Measurements from ENCODE around the gene LRRC8B. TPM values are rescaled to one million over a fixed set of nuclear protein-coding genes. Genes with fewer than 3 reads are reported as not detected.

Gene LRRC8B
- total RNA-seq, 1 experiment from 2014 or later = 15.0 TPM

DNA sequence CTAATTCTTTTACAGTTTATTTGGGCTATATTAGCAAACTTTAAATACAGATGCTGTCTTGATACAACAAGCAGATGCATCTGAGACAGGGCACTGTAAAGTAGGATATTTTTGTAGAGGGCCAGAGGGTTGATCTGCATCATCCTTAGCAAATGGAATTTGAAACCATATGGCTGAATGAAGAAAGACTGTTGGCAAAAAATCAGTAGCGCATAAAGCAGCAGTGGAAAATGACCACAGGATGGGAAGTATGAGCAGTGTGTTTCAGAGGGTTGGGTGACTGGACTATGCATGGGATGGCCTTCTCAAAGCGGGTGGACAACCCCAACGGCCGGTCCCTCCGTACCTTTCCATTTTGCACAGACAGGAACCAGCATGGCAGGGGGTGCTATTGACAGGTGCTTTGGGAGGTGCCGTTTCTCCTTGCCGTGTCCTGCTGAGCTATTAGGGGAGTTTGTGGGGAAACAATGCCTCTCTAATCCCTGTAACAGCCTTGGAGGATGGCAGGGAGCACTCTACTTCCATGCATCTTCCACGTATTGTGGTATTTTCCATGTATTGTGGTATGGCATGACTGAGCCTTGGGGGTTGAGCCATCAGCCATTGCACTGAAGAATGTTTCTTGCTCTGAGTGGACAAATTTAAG is 5.9 kb downstream of the LRRC8B start:
- TF ChIP-seq EZH2 (IDR thresholded peaks at IDR 0.05; ENCODE audit: low read depth) = no peak
- TF ChIP-seq, protein P1, sequence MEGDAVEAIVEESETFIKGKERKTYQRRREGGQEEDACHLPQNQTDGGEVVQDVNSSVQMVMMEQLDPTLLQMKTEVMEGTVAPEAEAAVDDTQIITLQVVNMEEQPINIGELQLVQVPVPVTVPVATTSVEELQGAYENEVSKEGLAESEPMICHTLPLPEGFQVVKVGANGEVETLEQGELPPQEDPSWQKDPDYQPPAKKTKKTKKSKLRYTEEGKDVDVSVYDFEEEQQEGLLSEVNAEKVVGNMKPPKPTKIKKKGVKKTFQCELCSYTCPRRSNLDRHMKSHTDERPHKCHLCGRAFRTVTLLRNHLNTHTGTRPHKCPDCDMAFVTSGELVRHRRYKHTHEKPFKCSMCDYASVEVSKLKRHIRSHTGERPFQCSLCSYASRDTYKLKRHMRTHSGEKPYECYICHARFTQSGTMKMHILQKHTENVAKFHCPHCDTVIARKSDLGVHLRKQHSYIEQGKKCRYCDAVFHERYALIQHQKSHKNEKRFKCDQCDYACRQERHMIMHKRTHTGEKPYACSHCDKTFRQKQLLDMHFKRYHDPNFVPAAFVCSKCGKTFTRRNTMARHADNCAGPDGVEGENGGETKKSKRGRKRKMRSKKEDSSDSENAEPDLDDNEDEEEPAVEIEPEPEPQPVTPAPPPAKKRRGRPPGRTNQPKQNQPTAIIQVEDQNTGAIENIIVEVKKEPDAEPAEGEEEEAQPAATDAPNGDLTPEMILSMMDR (conservative IDR thresholded peaks at IDR 0.05) = no peak

DNA sequence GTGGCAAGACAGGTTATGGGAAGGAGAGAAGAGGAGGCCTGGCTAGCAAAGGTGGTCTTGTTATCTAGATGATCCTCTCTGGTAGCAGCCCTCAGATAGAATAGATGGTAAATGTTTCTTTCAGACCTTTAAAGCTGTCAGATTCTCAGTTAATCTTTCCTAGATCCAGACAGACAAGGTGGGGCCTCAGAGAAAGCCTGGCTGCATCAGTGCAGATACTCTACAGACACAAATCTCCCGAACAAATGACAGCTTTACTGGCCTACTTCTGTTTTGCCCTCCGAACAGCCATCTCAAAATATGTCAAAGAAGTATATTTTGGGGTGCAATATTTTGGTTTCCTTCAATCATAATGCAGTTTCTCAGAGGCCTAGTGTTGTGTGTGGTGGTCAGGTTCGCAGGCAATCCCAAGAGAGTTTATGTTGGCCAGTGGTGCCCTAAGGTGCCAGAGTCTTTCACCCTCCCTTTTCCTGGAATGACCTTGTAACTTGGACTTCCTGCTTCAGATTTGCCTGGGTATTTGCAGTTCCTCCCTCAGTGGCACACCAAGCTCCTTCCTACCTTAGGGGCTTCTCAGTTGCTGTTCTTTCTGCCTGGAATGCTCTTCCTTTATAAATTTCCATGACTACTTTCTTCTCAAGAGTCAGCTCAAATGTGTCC is 7.0 kb downstream of the LRRC8B start:
- no peak for TF ChIP-seq EZH2 (IDR thresholded peaks at IDR 0.05; ENCODE audit: low read depth)
- TF ChIP-seq, protein P1 (conservative IDR thresholded peaks at IDR 0.05) = no peak
- intact Hi-C loops (cut with micrococcal nuclease; ENCODE audit: unreplicated experiment) = no loop called here
- ChIA-PET POLR2A (ENCODE audit: unreplicated experiment) (no interaction called here), CTCF (no interaction called here)
- H3K4me3 ChIP-seq = no peak overlapping the region
- no peak overlapping the region for H3K27ac ChIP-seq
- H2AFZ ChIP-seq = no peak overlapping the region
- no peak overlapping the region for H3K4me2 ChIP-seq
- peaks cover 85% of the 10 kb centered on the region for H3K79me2 ChIP-seq (ENCODE audit: low read depth)
- H3F3A ChIP-seq (ENCODE audit: insufficient read depth, low read depth) = no peaks in the 10 kb centered on the region
- 0 out of 2 replicates have a peak, but pooled peaks cover 13% of the 10 kb centered on the region for H3K36me3 ChIP-seq (ENCODE audit: low read depth)
- H3K9me2 ChIP-seq (ENCODE audit: insufficient read depth) = no peaks in the 10 kb centered on the region
- no peaks in the 10 kb centered on the region for H4K20me1 ChIP-seq (ENCODE audit: insufficient read depth)
- no peaks in the 10 kb centered on the region for H3K27me3 ChIP-seq (ENCODE audit: insufficient read depth, low read depth)
- no TSS peak for BruUV-seq (replicated peaks)
- H3K4me1 ChIP-seq (replicated peaks; ENCODE audit: insufficient read depth) = peaks cover 12% of the 10 kb centered on the region
- H3K9me3 ChIP-seq (ENCODE audit: insufficient read depth, low read depth) = no peaks in the 10 kb centered on the region
- no peak for DNase-seq

More for the DNA sequence above, 5.9 kb downstream of the LRRC8B start:
- intact Hi-C loops (cut with micrococcal nuclease; ENCODE audit: unreplicated experiment) = no loop called here
- no peak overlapping the region for H3K27ac ChIP-seq
- DNase-seq = no peak
- H3K4me3 ChIP-seq = no peak overlapping the region
- H3K36me3 ChIP-seq (ENCODE audit: low read depth) = 0 out of 2 replicates have a peak, but pooled peaks cover 13% of the 10 kb centered on the region
- no TSS peak for BruUV-seq (replicated peaks)
- peaks cover 22% of the 10 kb centered on the region for H3K4me1 ChIP-seq (replicated peaks; ENCODE audit: insufficient read depth)
- no peaks in the 10 kb centered on the region for H3K9me2 ChIP-seq (ENCODE audit: insufficient read depth)
- H3K4me2 ChIP-seq = no peak overlapping the region
- H3K9me3 ChIP-seq (ENCODE audit: insufficient read depth, low read depth) = no peaks in the 10 kb centered on the region
- ChIA-PET POLR2A (ENCODE audit: unreplicated experiment) (interaction anchor here (0.7 kb wide), 1 partner anchor 89 kb away, joined by 3 read pairs; no protein-coding TSS in a partner anchor), CTCF (no interaction called here)
- H3K27me3 ChIP-seq (ENCODE audit: insufficient read depth, low read depth) = no peaks in the 10 kb centered on the region
- no peaks in the 10 kb centered on the region for H4K20me1 ChIP-seq (ENCODE audit: insufficient read depth)
- H3F3A ChIP-seq (ENCODE audit: insufficient read depth, low read depth) = peaks cover 5% of the 10 kb centered on the region; the same call in 1 of the 2 replicates
- peaks cover 88% of the 10 kb centered on the region for H3K79me2 ChIP-seq (ENCODE audit: low read depth)
- H2AFZ ChIP-seq = no peak overlapping the region

DNA sequence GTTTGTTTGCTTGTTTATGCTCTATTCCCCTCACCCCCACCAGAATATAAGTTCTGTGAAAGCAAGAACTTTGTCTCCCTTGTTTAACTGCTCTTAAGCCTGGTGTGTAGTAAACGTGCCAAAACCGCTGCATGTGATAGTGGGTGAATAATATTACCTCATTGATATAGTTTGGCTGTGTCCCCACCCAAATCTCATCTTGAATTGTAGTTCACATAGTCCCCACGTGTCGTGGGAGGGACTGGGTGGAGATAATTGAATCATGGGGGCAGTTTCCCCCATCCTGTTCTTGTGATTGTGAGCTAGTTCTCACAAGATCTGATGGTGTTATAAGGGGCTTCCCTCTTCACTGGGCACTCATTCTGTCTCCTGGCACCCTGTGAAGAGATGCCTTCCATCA is 7.6 kb downstream of the LRRC8B start:
- no peaks in the 10 kb centered on the region for H3K9me3 ChIP-seq (ENCODE audit: insufficient read depth, low read depth)
- TF ChIP-seq, protein P1 (conservative IDR thresholded peaks at IDR 0.05) = no peak
- no TSS peak for BruUV-seq (replicated peaks)
- no peak for DNase-seq
- no peaks in the 10 kb centered on the region for H3F3A ChIP-seq (ENCODE audit: insufficient read depth, low read depth)
- ChIA-PET POLR2A (ENCODE audit: unreplicated experiment) (no interaction called here), CTCF (no interaction called here)
- intact Hi-C loops (cut with micrococcal nuclease; ENCODE audit: unreplicated experiment) = no loop called here
- H3K79me2 ChIP-seq (ENCODE audit: low read depth) = peaks cover 84% of the 10 kb centered on the region
- H3K27ac ChIP-seq = no peak overlapping the region
- no peaks in the 10 kb centered on the region for H3K9me2 ChIP-seq (ENCODE audit: insufficient read depth)
- peaks cover 6% of the 10 kb centered on the region; the same call in 1 of the 2 replicates for H3K4me1 ChIP-seq (replicated peaks; ENCODE audit: insufficient read depth)
- no peak overlapping the region for H3K4me2 ChIP-seq
- no peak overlapping the region for H2AFZ ChIP-seq
- no peak overlapping the region for H3K4me3 ChIP-seq
- H3K27me3 ChIP-seq (ENCODE audit: insufficient read depth, low read depth) = no peaks in the 10 kb centered on the region
- H4K20me1 ChIP-seq (ENCODE audit: insufficient read depth) = no peaks in the 10 kb centered on the region
- 0 out of 2 replicates have a peak, but pooled peaks cover 13% of the 10 kb centered on the region for H3K36me3 ChIP-seq (ENCODE audit: low read depth)
